ENCODE results near the gene EFCAB6. TPM values are rescaled to one million over a fixed set of nuclear protein-coding genes. Genes with fewer than 3 reads are reported as not detected.

EFCAB6 gene
- total RNA-seq, 1 experiment from 2014 or later, result 0.21 TPM

- ChIA-PET CTCF (no interaction called here), POLR2A (no interaction called here)
- H3K36me3 ChIP-seq (ENCODE audit: control insufficient read depth, insufficient read depth, low read length), result no peaks in the 10 kb centered on the region
- no peak overlapping the region for H3K4me3 ChIP-seq (ENCODE audit: low read depth in 2 of 2, low read length in 2 of 2)
- no peaks in the 10 kb centered on the region for H3K4me1 ChIP-seq (ENCODE audit: control insufficient read depth, insufficient read depth, low read length)
- H3K27ac ChIP-seq (ENCODE audit: low read length), result no peak overlapping the region
- H3K9me3 ChIP-seq (ENCODE audit: control insufficient read depth, insufficient read depth, low read depth, low read length), result no peaks in the 10 kb centered on the region
- intact Hi-C loops (cut with micrococcal nuclease; ENCODE audit: unreplicated experiment), result no loop called here
- no peaks in the 10 kb centered on the region for H3K27me3 ChIP-seq (ENCODE audit: control insufficient read depth, insufficient read depth, low read length)
- ATAC-seq (no peak), DNase-seq (ENCODE audit: low read depth, low spot score) (no peak)
- in situ Hi-C loops (cut with HindIII; ENCODE audit: low pct_unique_long_range_greater_than_20kb, low sequenced_read_pairs), result no loop called here
- no peak for TF ChIP-seq TCF7L2 (IDR thresholded peaks at IDR 0.05; ENCODE audit: low read depth, low read length)
- no peak for TF ChIP-seq CTCF (IDR thresholded peaks at IDR 0.05)
- TF ChIP-seq REST (IDR thresholded peaks at IDR 0.05; ENCODE audit: insufficient read depth in 1 of 2, low read depth in 2 of 2, low read length in 1 of 2), result no peak
- TF ChIP-seq POLR2AphosphoS5 (IDR thresholded peaks at IDR 0.05; ENCODE audit: low read depth, low read length), result no peak
- no peak for TF ChIP-seq SIN3A (IDR thresholded peaks at IDR 0.05; ENCODE audit: borderline replicate concordance, insufficient read depth, low read depth, low read length)
- no TSS peak for BruUV-seq (replicated peaks)
Observed at GRCh38 chr22:43483266-43483665, 328.8 kb downstream of the EFCAB6 start.

DNA sequence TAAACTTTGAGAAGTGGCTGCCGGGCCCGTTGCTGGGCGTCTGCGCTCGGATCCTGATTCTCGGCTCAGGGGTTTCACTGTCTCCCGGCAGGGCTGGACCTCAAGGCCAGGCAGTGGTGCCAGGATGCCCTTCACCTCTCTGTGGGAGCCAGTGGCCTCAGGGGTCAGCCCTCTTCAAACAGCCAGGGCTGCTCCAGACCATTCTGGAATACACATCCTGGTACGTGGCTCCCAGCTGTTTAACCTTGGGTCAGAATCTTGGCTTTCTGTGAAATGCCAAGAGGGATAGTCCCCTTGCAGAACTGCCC lies 329.8 kb downstream of the EFCAB6 start:
- intact Hi-C loops (cut with micrococcal nuclease; ENCODE audit: unreplicated experiment), result no loop called here
- no peaks in the 10 kb centered on the region for H3K36me3 ChIP-seq (ENCODE audit: control insufficient read depth, insufficient read depth, low read length)
- H3K27ac ChIP-seq (ENCODE audit: low read length), result no peak overlapping the region
- H3K4me1 ChIP-seq (ENCODE audit: control insufficient read depth, insufficient read depth, low read length), result no peaks in the 10 kb centered on the region
- ChIA-PET POLR2A (no interaction called here), CTCF (no interaction called here)
- ATAC-seq (no peak), DNase-seq (ENCODE audit: low read depth, low spot score) (no peak)
- in situ Hi-C loops (cut with HindIII; ENCODE audit: low pct_unique_long_range_greater_than_20kb, low sequenced_read_pairs), result no loop called here
- no peak overlapping the region for H3K4me3 ChIP-seq (ENCODE audit: low read depth in 2 of 2, low read length in 2 of 2)
- no peaks in the 10 kb centered on the region for H3K27me3 ChIP-seq (ENCODE audit: control insufficient read depth, insufficient read depth, low read length)
- H3K9me3 ChIP-seq (ENCODE audit: control insufficient read depth, insufficient read depth, low read depth, low read length), result no peaks in the 10 kb centered on the region
- no TSS peak for BruUV-seq (replicated peaks)
- no peak for TF ChIP-seq REST (IDR thresholded peaks at IDR 0.05; ENCODE audit: insufficient read depth in 1 of 2, low read depth in 2 of 2, low read length in 1 of 2)
- no peak for TF ChIP-seq SIN3A (IDR thresholded peaks at IDR 0.05; ENCODE audit: borderline replicate concordance, insufficient read depth, low read depth, low read length)
- TF ChIP-seq TCF7L2 (IDR thresholded peaks at IDR 0.05; ENCODE audit: low read depth, low read length), result no peak
- TF ChIP-seq POLR2AphosphoS5 (IDR thresholded peaks at IDR 0.05; ENCODE audit: low read depth, low read length), result no peak
- TF ChIP-seq CTCF (IDR thresholded peaks at IDR 0.05), result no peak
